ENCODE measurements around the gene CPSF4.

The CPSF4 gene

GRCh38 chr7:99456288-99456687, 17.5 kb downstream of the CPSF4 start:
- TF ChIP-seq, protein P1, sequence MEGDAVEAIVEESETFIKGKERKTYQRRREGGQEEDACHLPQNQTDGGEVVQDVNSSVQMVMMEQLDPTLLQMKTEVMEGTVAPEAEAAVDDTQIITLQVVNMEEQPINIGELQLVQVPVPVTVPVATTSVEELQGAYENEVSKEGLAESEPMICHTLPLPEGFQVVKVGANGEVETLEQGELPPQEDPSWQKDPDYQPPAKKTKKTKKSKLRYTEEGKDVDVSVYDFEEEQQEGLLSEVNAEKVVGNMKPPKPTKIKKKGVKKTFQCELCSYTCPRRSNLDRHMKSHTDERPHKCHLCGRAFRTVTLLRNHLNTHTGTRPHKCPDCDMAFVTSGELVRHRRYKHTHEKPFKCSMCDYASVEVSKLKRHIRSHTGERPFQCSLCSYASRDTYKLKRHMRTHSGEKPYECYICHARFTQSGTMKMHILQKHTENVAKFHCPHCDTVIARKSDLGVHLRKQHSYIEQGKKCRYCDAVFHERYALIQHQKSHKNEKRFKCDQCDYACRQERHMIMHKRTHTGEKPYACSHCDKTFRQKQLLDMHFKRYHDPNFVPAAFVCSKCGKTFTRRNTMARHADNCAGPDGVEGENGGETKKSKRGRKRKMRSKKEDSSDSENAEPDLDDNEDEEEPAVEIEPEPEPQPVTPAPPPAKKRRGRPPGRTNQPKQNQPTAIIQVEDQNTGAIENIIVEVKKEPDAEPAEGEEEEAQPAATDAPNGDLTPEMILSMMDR (IDR thresholded peaks at IDR 0.05; ENCODE audit: insufficient read depth, low read depth, low read length, missing control alignments) = no peak
- H3K4me3 ChIP-seq (ENCODE audit: low read depth, low read length) = no peak overlapping the region
- no peak for DNase-seq (ENCODE audit: low read depth)

GRCh38 chr7:99457050-99457649, 18.4 kb downstream of the CPSF4 start:
- TF ChIP-seq, protein P1 (IDR thresholded peaks at IDR 0.05; ENCODE audit: insufficient read depth, low read depth, low read length, missing control alignments) = no peak
- H3K4me3 ChIP-seq (ENCODE audit: low read depth, low read length) = no peak overlapping the region
- no peak for DNase-seq (ENCODE audit: low read depth)

GRCh38 chr7:99457650-99458493, 19.1 kb downstream of the CPSF4 start:
- TF ChIP-seq, protein P1 (IDR thresholded peaks at IDR 0.05; ENCODE audit: insufficient read depth, low read depth, low read length, missing control alignments) = no peak
- no peak overlapping the region for H3K4me3 ChIP-seq (ENCODE audit: low read depth, low read length)
- DNase-seq (ENCODE audit: low read depth) = no peak

DNA sequence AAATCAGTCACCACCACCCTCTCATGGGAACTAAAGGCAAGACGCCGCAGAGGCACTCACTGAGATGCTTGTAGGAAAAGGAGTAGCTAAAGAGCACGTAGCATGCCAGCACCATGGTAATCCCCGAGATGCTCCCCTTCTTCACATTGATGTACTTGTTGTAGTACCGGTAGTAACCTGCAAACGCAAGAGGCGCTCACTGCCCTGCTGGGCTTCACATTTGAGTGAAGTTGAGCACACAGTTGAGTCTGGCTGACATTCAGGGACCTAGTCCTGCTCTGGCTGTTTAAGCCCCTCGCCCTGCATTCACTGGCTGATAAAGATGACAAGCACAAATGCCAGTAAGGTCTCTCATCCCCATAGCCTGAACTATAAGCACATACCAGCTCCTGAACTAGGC, 20.3 kb downstream of the CPSF4 start:
- TF ChIP-seq, protein P1 (IDR thresholded peaks at IDR 0.05; ENCODE audit: insufficient read depth, low read depth, low read length, missing control alignments) = peak; percentile 38
- H3K4me3 ChIP-seq (ENCODE audit: low read depth, low read length) = no peak overlapping the region
- DNase-seq (ENCODE audit: low read depth) = peak; percentile 48

DNA sequence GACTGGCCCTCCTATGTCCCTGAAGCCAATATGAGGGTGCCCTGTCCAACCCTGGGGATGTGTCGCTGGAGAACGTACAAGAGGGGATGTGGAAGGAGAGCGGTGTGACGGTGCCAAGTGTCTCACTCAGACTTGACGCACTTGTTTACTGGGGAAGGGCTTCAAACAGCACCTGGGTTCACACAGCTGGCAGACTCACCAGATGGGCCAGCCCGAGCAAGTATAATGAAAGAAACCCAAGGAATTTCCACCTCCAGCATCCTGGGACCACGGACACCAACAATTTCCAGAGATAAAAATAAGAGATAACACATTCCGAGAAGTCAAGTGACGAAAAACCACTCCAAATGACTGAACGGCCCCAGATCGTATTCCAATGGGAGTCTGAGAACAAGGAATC, 21.9 kb downstream of the CPSF4 start:
- no peak for DNase-seq (ENCODE audit: low read depth)
- TF ChIP-seq, protein P1 (IDR thresholded peaks at IDR 0.05; ENCODE audit: insufficient read depth, low read depth, low read length, missing control alignments) = no peak
- no peak overlapping the region for H3K4me3 ChIP-seq (ENCODE audit: low read depth, low read length)

DNA sequence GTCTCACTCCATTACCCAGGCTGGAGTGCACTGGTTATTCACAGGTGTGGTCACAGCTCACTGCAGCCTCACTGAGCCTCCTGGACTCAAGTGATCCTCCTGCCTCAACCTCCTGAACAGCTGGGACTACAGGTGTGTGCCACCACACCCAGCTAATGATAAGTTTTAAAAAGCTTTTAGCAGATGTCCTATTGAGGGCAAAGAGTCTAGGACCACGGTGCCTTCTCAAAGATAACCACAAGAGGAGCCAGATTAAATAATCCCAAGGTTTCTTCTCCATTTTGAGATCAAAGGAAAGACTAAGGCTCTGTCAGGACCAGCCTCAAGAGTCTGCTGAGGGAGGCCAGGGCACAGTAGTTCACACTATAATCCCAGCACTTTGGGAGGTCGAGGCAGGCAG, 22.5 kb downstream of the CPSF4 start:
- no peak for DNase-seq (ENCODE audit: low read depth)
- no peak overlapping the region for H3K4me3 ChIP-seq (ENCODE audit: low read depth, low read length)
- TF ChIP-seq, protein P1 (IDR thresholded peaks at IDR 0.05; ENCODE audit: insufficient read depth, low read depth, low read length, missing control alignments) = no peak

Measured in GM12865 (cell line).